GM15510 (cell line): ENCODE results near the gene MAP1S.

Experiments
- POLR2A ChIP-seq: IDR thresholded peaks from 3 replicates; pipeline ENCODE4 v1.6.1; 2011; ENCODE audit warnings: borderline replicate concordance; ENCODE audit not compliant: insufficient read length; ENCODE audit errors: extremely low read depth

The MAP1S gene

DNA sequence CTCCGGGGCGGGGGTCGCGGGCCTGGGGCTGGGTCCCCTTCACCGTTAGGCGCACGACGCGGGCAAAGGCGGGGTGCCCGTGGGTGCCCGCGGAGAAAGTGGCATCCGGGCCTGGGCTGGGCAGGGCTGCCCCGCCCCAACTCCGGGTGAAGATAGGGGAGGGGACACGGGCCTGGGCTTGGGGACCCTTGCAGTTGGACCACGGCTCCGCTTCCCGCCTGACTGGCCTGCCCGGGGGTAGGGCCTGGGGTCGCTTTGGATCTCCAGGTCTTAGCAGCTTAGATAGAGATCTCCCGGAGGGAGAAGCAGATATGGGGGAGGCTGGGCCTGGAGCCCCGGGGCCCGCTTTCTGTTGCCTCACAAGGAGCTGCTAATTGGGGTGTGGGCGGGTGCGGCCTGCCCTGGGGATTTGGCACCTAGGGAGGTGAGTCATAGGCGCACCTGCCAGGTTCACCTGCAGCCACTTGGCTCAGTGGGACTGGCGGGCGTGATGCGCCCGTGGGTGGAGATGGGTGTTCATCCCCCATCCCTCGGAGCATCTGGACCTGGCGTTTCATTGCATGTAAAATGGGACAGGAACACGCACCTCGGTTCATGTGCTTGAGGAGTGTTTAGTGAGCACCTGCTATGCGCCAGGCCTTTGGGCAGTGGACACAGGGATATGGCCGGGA lies 585 bp downstream of the MAP1S start:
- TF ChIP-seq POLR2A: no peak

- TF ChIP-seq POLR2A: no peak
Observed at GRCh38 chr19:17720440-17720839, 1.2 kb downstream of the MAP1S start.

GRCh38 chr19:17721111-17721628 lies 1.9 kb downstream of the MAP1S start:
- TF ChIP-seq POLR2A: no peak

DNA sequence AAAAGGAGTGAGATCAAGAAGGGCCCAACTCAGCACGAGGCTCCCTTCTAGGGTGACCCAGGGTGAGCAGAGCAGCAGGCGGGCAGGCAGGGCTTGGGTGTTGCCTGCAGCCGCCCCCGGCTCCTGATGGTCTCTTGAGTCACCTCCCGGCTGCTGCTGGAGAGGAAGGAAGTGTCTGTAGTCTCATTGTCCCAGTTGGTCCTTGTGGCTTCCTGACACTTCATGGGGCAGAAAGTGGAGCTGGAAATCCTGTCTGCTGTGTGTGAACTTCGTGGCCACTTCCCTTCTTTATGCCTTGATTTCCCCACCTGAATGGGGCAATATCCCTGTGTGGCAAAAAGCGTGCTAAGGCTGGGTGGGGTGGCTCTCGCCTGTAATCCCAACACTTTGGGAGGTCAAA lies 2.5 kb downstream of the MAP1S start:
- no peak for TF ChIP-seq POLR2A

GRCh38 chr19:17722655-17723240 lies 3.5 kb downstream of the MAP1S start:
- no peak for TF ChIP-seq POLR2A

- TF ChIP-seq POLR2A: no peak
Observed at GRCh38 chr19:17724655-17725054, 5.4 kb downstream of the MAP1S start.

DNA sequence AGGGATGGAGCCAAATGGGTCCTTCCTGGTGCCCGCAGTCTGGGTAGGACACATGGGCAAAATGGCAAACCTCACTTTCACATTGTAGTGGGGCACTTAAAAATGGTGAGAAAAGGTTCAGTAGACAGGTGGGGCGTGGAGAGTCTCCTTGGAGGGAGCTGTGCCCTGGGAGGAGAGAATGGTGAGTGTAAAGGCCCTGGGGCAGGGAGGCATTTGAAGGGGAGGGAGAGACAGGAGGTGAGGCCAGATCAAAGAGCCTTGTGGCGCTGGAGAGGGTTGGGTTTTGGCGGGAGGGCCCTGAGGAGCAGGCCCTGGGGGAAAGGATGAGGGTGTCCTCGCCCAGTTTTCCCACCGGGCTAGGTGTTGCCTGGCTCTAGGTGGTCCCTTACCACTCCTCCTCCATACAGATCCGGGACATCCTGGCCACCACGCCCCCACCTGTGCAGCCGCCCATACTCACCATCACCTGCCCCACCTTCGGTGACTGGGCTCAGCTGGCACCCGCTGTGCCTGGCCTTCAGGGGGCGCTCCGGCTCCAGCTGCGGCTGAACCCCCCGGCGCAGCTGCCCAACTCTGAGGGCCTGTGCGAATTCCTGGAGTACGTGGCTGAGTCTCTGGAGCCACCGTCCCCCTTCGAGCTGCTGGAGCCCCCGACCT lies 6.3 kb downstream of the MAP1S start:
- no peak for TF ChIP-seq POLR2A

GRCh38 chr19:17726136-17726741 lies 7.0 kb downstream of the MAP1S start:
- TF ChIP-seq POLR2A: no peak

GRCh38 chr19:17726964-17727773 lies 7.9 kb downstream of the MAP1S start:
- TF ChIP-seq POLR2A: no peak

- no peak for TF ChIP-seq POLR2A
Observed at GRCh38 chr19:17727843-17728242, 8.6 kb downstream of the MAP1S start.

- TF ChIP-seq POLR2A: no peak
Observed at GRCh38 chr19:17733127-17733526, 13.8 kb downstream of the MAP1S start.

- TF ChIP-seq POLR2A: no peak
Observed at GRCh38 chr19:17734146-17734545, 14.9 kb downstream of the MAP1S start.

DNA sequence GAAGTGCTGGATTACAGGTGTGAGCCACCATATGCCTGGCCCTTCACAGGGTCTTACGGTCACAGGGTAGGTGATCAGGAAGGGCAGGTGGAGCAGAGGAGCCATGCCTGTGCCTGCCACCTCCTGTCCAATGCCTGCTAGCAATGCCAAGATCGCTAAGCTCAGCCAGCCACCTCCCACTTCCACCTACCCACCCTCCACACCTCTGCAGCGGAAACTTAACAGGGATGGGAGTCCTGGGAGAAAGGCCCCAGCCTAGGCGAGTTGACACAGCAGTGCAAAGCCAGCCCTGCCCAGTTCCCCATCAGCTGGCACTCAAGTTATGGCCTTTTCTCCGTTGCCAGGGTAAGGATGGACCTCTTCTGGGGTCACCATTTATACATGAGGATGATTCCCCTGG lies 16.1 kb downstream of the MAP1S start:
- TF ChIP-seq POLR2A: no peak

GRCh38 chr19:17737690-17738153 lies 18.4 kb downstream of the MAP1S start:
- TF ChIP-seq POLR2A: no peak

GRCh38 chr19:17739121-17739875 lies 20.0 kb downstream of the MAP1S start:
- TF ChIP-seq POLR2A: no peak

GRCh38 chr19:17741456-17741855 lies 22.2 kb downstream of the MAP1S start:
- TF ChIP-seq POLR2A: no peak
